H9 (cell line): ENCODE data around the gene TENM3. TPM values are rescaled to one million over a fixed set of nuclear protein-coding genes. Genes with fewer than 3 reads are reported as not detected.

ENCODE experiments used
- DNase-seq: peaks from one replicate; pipeline ENCODE4 v3.0.0-alpha.2; 2017
- H2AFZ ChIP-seq: one replicate; pipeline ENCODE4 v1.6.1; 2013; ENCODE audit warnings: mild to moderate bottlenecking, low read length, control low read depth, moderate library complexity
- H2AK5ac ChIP-seq: 2 replicates; pipeline ENCODE4 v1.6.1; 2013; ENCODE audit warnings: low read length, control low read depth, mixed read lengths; ENCODE audit not compliant: insufficient read length
- H2BK120ac ChIP-seq: one replicate; pipeline ENCODE4 v1.6.1; 2013; ENCODE audit warnings: low read depth, mild to moderate bottlenecking, low read length, control low read depth, inconsistent platforms; ENCODE audit not compliant: poor library complexity, severe bottlenecking
- H2BK12ac ChIP-seq: 2 replicates; pipeline ENCODE4 v1.6.1; 2013; ENCODE audit warnings: low read length, control low read depth, mixed read lengths, low read depth; ENCODE audit not compliant: insufficient read length
- H2BK15ac ChIP-seq: 2 replicates; pipeline ENCODE4 v1.6.1; 2013; ENCODE audit warnings: low read depth, low read length, control low read depth
- H2BK20ac ChIP-seq: one replicate; pipeline ENCODE4 v1.6.1; 2013; ENCODE audit warnings: low read depth, mild to moderate bottlenecking, low read length, control low read depth, inconsistent platforms; ENCODE audit not compliant: poor library complexity, severe bottlenecking
- H2BK5ac ChIP-seq: 2 replicates; pipeline ENCODE4 v1.6.1; 2013; ENCODE audit warnings: low read length, control low read depth, mixed read lengths; ENCODE audit not compliant: insufficient read length
- H3K14ac ChIP-seq: 2 replicates; pipeline ENCODE4 v1.6.1; 2013; ENCODE audit warnings: low read length, control low read depth; ENCODE audit not compliant: insufficient read depth
- H3K18ac ChIP-seq: 2 replicates; pipeline ENCODE4 v1.6.1; 2013; ENCODE audit warnings: low read depth, mild to moderate bottlenecking, mixed read lengths, low read length, control low read depth; ENCODE audit not compliant: insufficient read length
- H3K23ac ChIP-seq: 2 replicates; pipeline ENCODE4 v1.6.1; 2013; ENCODE audit warnings: low read length, control low read depth, mixed read lengths, low read depth; ENCODE audit not compliant: insufficient read length
- H3K23me2 ChIP-seq: 2 replicates; pipeline ENCODE4 v1.6.1; 2013; ENCODE audit warnings: low read depth, mild to moderate bottlenecking, mixed read lengths, low read length, control low read depth; ENCODE audit not compliant: insufficient read length, poor library complexity, severe bottlenecking
- H3K27ac ChIP-seq: 2 replicates; pipeline ENCODE4 v1.5.1; 2013; ENCODE audit warnings: low read length, control low read depth, mixed read lengths, low read depth; ENCODE audit not compliant: insufficient read length
- H3K27me3 ChIP-seq: 2 replicates; pipeline ENCODE4 v1.6.1; 2013; ENCODE audit warnings: low read length, control low read depth, inconsistent platforms; ENCODE audit not compliant: insufficient read depth
- H3K4ac ChIP-seq: 2 replicates; pipeline ENCODE4 v1.6.1; 2013; ENCODE audit warnings: low read depth, mild to moderate bottlenecking, control low read depth, inconsistent platforms, low read length, moderate library complexity
- H3K4me1 ChIP-seq: 2 replicates; pipeline ENCODE4 v1.6.1; 2013; ENCODE audit warnings: low read length, control low read depth, inconsistent platforms; ENCODE audit not compliant: insufficient read depth
- H3K4me2 ChIP-seq: 2 replicates; pipeline ENCODE4 v1.6.1; 2013; ENCODE audit warnings: low read length, control low read depth, mixed read lengths; ENCODE audit not compliant: insufficient read length, insufficient read depth
- H3K56ac ChIP-seq: 2 replicates; pipeline ENCODE4 v1.6.1; 2013; ENCODE audit warnings: low read depth, mild to moderate bottlenecking, mixed read lengths, low read length, control low read depth; ENCODE audit not compliant: insufficient read length
- H3K79me1 ChIP-seq: 2 replicates; pipeline ENCODE4 v1.6.1; 2013; ENCODE audit warnings: low read depth, mild to moderate bottlenecking, moderate library complexity, low read length, control low read depth, inconsistent platforms; ENCODE audit not compliant: insufficient read depth, poor library complexity, severe bottlenecking
- H3K79me2 ChIP-seq: 2 replicates; pipeline ENCODE4 v1.6.1; 2013; ENCODE audit warnings: low read length, control low read depth, inconsistent platforms; ENCODE audit not compliant: insufficient read depth
- H3K9ac ChIP-seq: 2 replicates; pipeline ENCODE4 v1.6.1; 2013; ENCODE audit warnings: low read length, control low read depth, mixed read lengths; ENCODE audit not compliant: insufficient read length; ENCODE audit errors: extremely low read depth
- H3K9me3 ChIP-seq: one replicate; pipeline ENCODE4 v1.6.1; 2013; ENCODE audit warnings: low read depth, low read length, inconsistent platforms; ENCODE audit not compliant: control insufficient read depth
- H3T11ph ChIP-seq: one replicate; pipeline ENCODE4 v1.6.1; 2013; ENCODE audit warnings: mild to moderate bottlenecking, low read length, control low read depth, inconsistent platforms
- H4K20me1 ChIP-seq: one replicate; pipeline ENCODE4 v1.6.1; 2013; ENCODE audit not compliant: control insufficient read depth, insufficient read length, insufficient read depth
- H4K5ac ChIP-seq: 2 replicates; pipeline ENCODE4 v1.6.1; 2013; ENCODE audit warnings: low read depth, mild to moderate bottlenecking, mixed read lengths, low read length, control low read depth; ENCODE audit not compliant: insufficient read length
- H4K8ac ChIP-seq: replicated peaks from 2 replicates; pipeline ENCODE4 v1.6.1; 2013; ENCODE audit warnings: low read length, control low read depth, mixed read lengths, low read depth; ENCODE audit not compliant: insufficient read length
- H4K91ac ChIP-seq: 2 replicates; pipeline ENCODE4 v1.6.1; 2013; ENCODE audit warnings: low read depth, mild to moderate bottlenecking, moderate library complexity, mixed read lengths, low read length, control low read depth; ENCODE audit not compliant: insufficient read length
- H3K27ac Mint-ChIP-seq, 3 experiments: 2 replicates in 2 of 3; 3 replicates in 1 of 3; pipeline ENCODE4 v1.8.0; 2020 to 2021; ENCODE audit warnings: mixed read lengths in 3 of 3, mild to moderate bottlenecking in 1 of 3, moderate library complexity in 1 of 3
- H3K27me3 Mint-ChIP-seq: 2 replicates; pipeline ENCODE4 v1.8.0; 2021; ENCODE audit warnings: low read depth, mild to moderate bottlenecking, moderate library complexity, mixed read lengths
- H3K36me3 Mint-ChIP-seq, 3 experiments: 2 replicates in 2 of 3; 3 replicates in 1 of 3; pipeline ENCODE4 v1.8.0; 2020 to 2021; ENCODE audit warnings: low read depth in 3 of 3, mixed read lengths in 3 of 3; ENCODE audit not compliant: insufficient read depth in 1 of 3
- H3K4me1 Mint-ChIP-seq, 2 experiments: 2 replicates each; pipeline ENCODE4 v1.8.0; 2020; ENCODE audit warnings: mixed read lengths in 2 of 2
- H3K4me3 Mint-ChIP-seq, 2 experiments: 2 replicates in 1 of 2; 3 replicates in 1 of 2; pipeline ENCODE4 v1.8.0; 2020 to 2021; ENCODE audit warnings: mild to moderate bottlenecking in 2 of 2, mixed read lengths in 2 of 2, moderate library complexity in 1 of 2
- H3K9me3 Mint-ChIP-seq, 2 experiments: 2 replicates in 1 of 2; 3 replicates in 1 of 2; pipeline ENCODE4 v1.8.0; 2020; ENCODE audit warnings: mild to moderate bottlenecking in 2 of 2, mixed read lengths in 2 of 2, moderate library complexity in 1 of 2
- CTCF ChIP-seq: fragments of 200-600 bp; sonication (generic); conservative IDR thresholded peaks from 3 replicates; pipeline ENCODE4 v1.8.0; 2021; ENCODE audit warnings: antibody characterized with exemption, mild to moderate bottlenecking
- WGBS: extraction: QIAGEN DNeasy Blood & Tissue Kit; methylation state at CpG from one replicate; pipeline ENCODE4 v1.1.7; 2013; ENCODE audit warnings: missing lambda C conversion rate, low lambda C conversion rate, mixed read lengths; ENCODE audit not compliant: insufficient read length; ENCODE audit errors: extremely low coverage; 5-methylcytosine and 5-hydroxymethylcytosine counted together
- total RNA-seq: library from RNA; stranded (reverse); gene quantifications from 2 replicates; pipeline ENCODE4 v1.2.1, GENCODE V29; 2021

Gene TENM3
- total RNA-seq, 1 experiment from 2014 or later = 49.6 TPM

DNA sequence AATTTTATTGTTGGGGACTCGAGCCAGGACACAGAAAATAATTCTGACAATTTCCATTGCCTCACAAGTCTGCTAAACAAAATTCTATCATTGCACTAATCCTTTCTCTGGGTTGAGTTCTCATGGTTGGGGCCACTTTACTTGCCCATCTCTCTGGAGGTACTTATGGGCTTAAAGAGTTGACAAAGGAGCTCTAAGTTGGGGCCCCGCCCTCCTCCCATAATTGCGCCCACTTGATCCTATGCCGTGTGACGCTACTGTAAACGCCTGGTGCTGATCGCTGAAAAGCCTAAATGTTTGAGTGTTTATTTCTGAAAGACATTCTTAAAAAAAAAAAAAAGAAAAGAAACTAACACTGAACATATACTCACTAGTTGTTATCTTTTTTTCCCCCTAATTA lies 103.0 kb downstream of the TENM3 start:
- Histone ChIP-seq H4K5ac (no peak overlapping the region), H3K27ac (no peak overlapping the region), H2BK15ac (no peak overlapping the region), H2BK20ac (no peak overlapping the region), H3K56ac (no peak overlapping the region), H3K27me3 (no peaks in the 10 kb centered on the region), H3K79me1 (no peaks in the 10 kb centered on the region), H2AK5ac (no peak overlapping the region), H3K9ac (no peak overlapping the region), H2BK5ac (no peak overlapping the region), H3K4me1 (peaks cover 4% of the 10 kb centered on the region; the same call in 1 of the 2 replicates), H3K79me2 (no peaks in the 10 kb centered on the region), H3K23ac (no peak overlapping the region), H4K8ac (no peak overlapping the region), H3K14ac (no peak overlapping the region), H2BK120ac (no peak overlapping the region), H3K23me2 (no peaks in the 10 kb centered on the region), H3K4ac (no peak overlapping the region), H3K18ac (no peak overlapping the region), H2BK12ac (no peak overlapping the region), H4K91ac (no peak overlapping the region), H3K4me2 (no peak overlapping the region), H2AFZ (no peak overlapping the region), H3T11ph (no peak overlapping the region), H4K20me1 (no peaks in the 10 kb centered on the region), H3K9me3 (no peaks in the 10 kb centered on the region)
- DNase-seq = no peak
- no peak overlapping the region for H3K4me3 Mint-ChIP-seq
- WGBS = no CpG with 5 or more reads among the region's 7 CpGs
- no peaks in the 10 kb centered on the region for H3K27me3 Mint-ChIP-seq
- H3K9me3 Mint-ChIP-seq = no peaks in the 10 kb centered on the region
- no peak for TF ChIP-seq CTCF
- H3K4me1 Mint-ChIP-seq = peaks cover 26 to 43% of the 10 kb centered on the region in 2 experiments
- no peak overlapping the region for H3K27ac Mint-ChIP-seq
- H3K36me3 Mint-ChIP-seq = no peaks in the 10 kb centered on the region
